ENCODE measurements around the gene PLCD1.

Gene PLCD1

GRCh38 chr3:37961622-37962431 lies 67.6 kb downstream of the PLCD1 start:
- no peak for TF ChIP-seq CTCF (IDR thresholded peaks at IDR 0.05)

GRCh38 chr3:37957539-37957936 lies 71.9 kb downstream of the PLCD1 start:
- no peak for TF ChIP-seq CTCF (IDR thresholded peaks at IDR 0.05)
